BJ (cell line): ENCODE data around the gene TTC23. TPM values are rescaled to one million over a fixed set of nuclear protein-coding genes. Genes with fewer than 3 reads are reported as not detected.
A peak's percentile ranks its signal among the peaks of the same experiment; 100 is the strongest.

ENCODE experiments used
- CTCF ChIA-PET: fragments of 350-600 bp; formaldehyde crosslinking; extraction: SDS; loops from one replicate; lab custom pipeline; 2021; ENCODE audit warnings: antibody characterized with exemption, inconsistent platforms; lab: Yijun Ruan, JAX
- POLR2A ChIA-PET: fragments of 300-600 bp; sonication (Branson Sonifier 250); formaldehyde crosslinking; extraction: SDS; loops from one replicate; lab custom pipeline; 2021; ENCODE audit warnings: antibody characterized with exemption; lab: Charles Lee
- DNase-seq: peaks from one replicate; pipeline ENCODE4 v3.0.0-alpha.2; 2011; ENCODE audit warnings: low read depth
- H3K27me3 ChIP-seq: 2 replicates; pipeline ENCODE4 v1.6.0; 2011; ENCODE audit warnings: low read length; ENCODE audit not compliant: control insufficient read depth, insufficient read depth
- H3K36me3 ChIP-seq: 2 replicates; pipeline ENCODE4 v1.5.1; 2011; ENCODE audit warnings: low read length; ENCODE audit not compliant: control insufficient read depth, insufficient read depth
- H3K4me3 ChIP-seq: 2 replicates; pipeline ENCODE4 v1.5.1; 2011; ENCODE audit warnings: low read depth, mild to moderate bottlenecking, control low read depth, low read length
- polyA plus RNA-seq: library from polyadenylated mRNA; depleted of rRNA; stranded (reverse); fragments of >200 nt; gene quantifications from 2 replicates; pipeline ENCODE4 v1.2.3, GENCODE V29; 2011
- TF ChIP-seq, protein P1 (sequence below): IDR thresholded peaks from 2 replicates; pipeline ENCODE4 v1.5.1; 2011; ENCODE audit warnings: low read depth, mild to moderate bottlenecking, control low read depth, inconsistent platforms, low read length, moderate library complexity; ENCODE audit not compliant: insufficient read depth

The TTC23 gene
- polyA plus RNA-seq, 1 experiment: 3.6 TPM

DNA sequence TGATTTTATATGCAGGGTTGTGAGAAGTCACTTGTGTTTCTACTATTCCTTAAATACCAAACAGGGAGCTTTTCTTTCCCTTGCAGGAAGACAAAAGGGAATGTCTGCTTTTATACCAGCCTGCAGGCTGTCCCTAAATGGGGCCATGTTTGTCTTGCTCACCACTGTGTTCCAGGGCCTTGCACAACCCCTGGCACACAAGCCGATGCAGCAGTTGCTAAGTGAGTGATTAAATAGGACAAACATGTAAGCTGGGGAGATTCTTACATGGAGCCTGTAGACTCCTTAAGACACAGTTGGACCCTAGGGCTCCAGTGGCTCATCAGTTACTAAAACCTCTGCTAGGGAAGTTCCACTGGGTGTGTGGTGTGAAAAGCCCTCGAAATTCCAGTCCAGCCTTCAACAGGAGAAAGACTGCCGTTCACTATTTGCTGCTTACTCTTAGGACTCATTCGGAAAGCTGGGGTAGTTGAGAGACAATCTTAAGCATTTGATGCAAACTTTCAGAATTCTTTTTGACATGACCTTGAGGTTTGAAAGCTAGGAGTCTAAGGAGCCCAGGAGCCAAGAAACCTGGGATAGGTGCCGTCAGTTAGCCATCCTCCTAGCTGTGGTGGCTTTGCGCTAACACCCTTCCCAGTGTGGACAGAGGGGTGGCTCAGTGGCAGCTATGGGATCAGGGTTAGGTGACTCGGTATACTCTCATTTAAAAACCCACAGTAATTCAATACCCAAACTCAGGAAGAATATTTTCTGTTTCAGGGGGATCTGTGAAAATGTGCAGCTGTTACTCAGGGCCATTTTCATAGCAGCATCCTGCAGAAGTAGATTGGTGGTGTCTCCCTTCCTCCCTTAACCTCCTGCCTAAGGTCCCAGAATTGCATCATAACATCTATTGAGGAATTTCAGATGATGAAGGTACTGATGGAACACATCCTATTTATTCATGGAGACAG is 105.4 kb downstream of the TTC23 start:
- TF ChIP-seq, protein P1, sequence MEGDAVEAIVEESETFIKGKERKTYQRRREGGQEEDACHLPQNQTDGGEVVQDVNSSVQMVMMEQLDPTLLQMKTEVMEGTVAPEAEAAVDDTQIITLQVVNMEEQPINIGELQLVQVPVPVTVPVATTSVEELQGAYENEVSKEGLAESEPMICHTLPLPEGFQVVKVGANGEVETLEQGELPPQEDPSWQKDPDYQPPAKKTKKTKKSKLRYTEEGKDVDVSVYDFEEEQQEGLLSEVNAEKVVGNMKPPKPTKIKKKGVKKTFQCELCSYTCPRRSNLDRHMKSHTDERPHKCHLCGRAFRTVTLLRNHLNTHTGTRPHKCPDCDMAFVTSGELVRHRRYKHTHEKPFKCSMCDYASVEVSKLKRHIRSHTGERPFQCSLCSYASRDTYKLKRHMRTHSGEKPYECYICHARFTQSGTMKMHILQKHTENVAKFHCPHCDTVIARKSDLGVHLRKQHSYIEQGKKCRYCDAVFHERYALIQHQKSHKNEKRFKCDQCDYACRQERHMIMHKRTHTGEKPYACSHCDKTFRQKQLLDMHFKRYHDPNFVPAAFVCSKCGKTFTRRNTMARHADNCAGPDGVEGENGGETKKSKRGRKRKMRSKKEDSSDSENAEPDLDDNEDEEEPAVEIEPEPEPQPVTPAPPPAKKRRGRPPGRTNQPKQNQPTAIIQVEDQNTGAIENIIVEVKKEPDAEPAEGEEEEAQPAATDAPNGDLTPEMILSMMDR: no peak
- Histone ChIP-seq H3K4me3 (no peak overlapping the region), H3K27me3 (no peaks in the 10 kb centered on the region), H3K36me3 (no peaks in the 10 kb centered on the region; the same call in none of the 2 replicates)
- POLR2A ChIA-PET: interaction anchor here (0.5 to 0.6 kb wide), 2 partner anchors 26 to 437 kb away, joined by 3 to 4 read pairs; no protein-coding TSS in a partner anchor
- CTCF ChIA-PET: interaction anchor here (1.1 to 1.7 kb wide), 4 partner anchors 9 to 545 kb away, joined by 3 to 5 read pairs (median 3); no protein-coding TSS in a partner anchor
- DNase-seq: peak; percentile 17

GRCh38 chr15:99143242-99143641 is 106.1 kb downstream of the TTC23 start:
- H3K4me3 ChIP-seq: no peak overlapping the region
- TF ChIP-seq, protein P1: no peak
- H3K27me3 ChIP-seq: no peaks in the 10 kb centered on the region
- no peak for DNase-seq
- ChIA-PET POLR2A (interaction anchor here (0.5 to 0.6 kb wide), 2 partner anchors 27 to 438 kb away, joined by 3 to 4 read pairs; no protein-coding TSS in a partner anchor), CTCF (interaction anchor here (1.1 to 1.7 kb wide), 4 partner anchors 8 to 546 kb away, joined by 3 to 5 read pairs (median 3); no protein-coding TSS in a partner anchor)
- no peaks in the 10 kb centered on the region; the same call in none of the 2 replicates for H3K36me3 ChIP-seq

GRCh38 chr15:99142562-99142961 is 106.8 kb downstream of the TTC23 start:
- TF ChIP-seq, protein P1: no peak
- DNase-seq: no peak
- Histone ChIP-seq H3K27me3 (no peaks in the 10 kb centered on the region), H3K4me3 (no peak overlapping the region), H3K36me3 (no peaks in the 10 kb centered on the region; the same call in none of the 2 replicates)
- ChIA-PET CTCF (interaction anchor here (1.1 to 1.7 kb wide), 3 partner anchors 36 to 546 kb away, joined by 3 to 5 read pairs (median 3); no protein-coding TSS in a partner anchor), POLR2A (no interaction called here)

GRCh38 chr15:99141943-99142342 is 107.4 kb downstream of the TTC23 start:
- Histone ChIP-seq H3K27me3 (no peaks in the 10 kb centered on the region), H3K36me3 (peaks cover under 1% of the 10 kb centered on the region), H3K4me3 (no peak overlapping the region)
- POLR2A ChIA-PET: no interaction called here
- no peak for DNase-seq
- TF ChIP-seq, protein P1: no peak
- CTCF ChIA-PET: interaction anchor here (1.1 to 1.7 kb wide), 3 partner anchors 11 to 41 kb away, joined by 3 to 5 read pairs (median 3); no protein-coding TSS in a partner anchor

DNA sequence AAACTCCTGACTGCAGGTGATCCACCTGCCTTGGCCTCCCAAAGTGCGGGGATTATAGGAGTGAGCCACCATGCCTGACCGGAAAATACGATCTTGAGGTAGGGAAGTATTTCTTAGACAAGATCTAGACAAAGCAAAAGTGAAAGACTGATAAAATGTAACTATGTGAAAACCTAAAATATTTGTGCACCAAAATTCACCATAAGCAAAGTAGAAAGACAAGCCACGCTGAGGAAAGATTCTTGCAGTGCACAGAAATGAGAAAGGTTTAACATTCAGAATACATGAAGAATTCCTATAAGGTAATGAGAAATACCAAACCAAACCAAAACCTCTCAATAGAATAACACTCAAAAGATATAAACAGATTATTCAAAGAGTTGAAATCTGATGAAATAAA is 108.8 kb downstream of the TTC23 start:
- DNase-seq: no peak
- no peaks in the 10 kb centered on the region for H3K27me3 ChIP-seq
- no peak overlapping the region for H3K4me3 ChIP-seq
- peaks cover 2% of the 10 kb centered on the region for H3K36me3 ChIP-seq
- TF ChIP-seq, protein P1: no peak
- POLR2A ChIA-PET: no interaction called here
- CTCF ChIA-PET: no interaction called here
